NB4 (cell line): ENCODE measurements around the gene ETV6.

Source experiments
- DNase-seq: peaks from one replicate; pipeline ENCODE4 v3.0.0; 2010; ENCODE audit warnings: low read depth
- H3K4me3 ChIP-seq: one replicate; pipeline ENCODE4 v1.5.1; 2011; ENCODE audit warnings: mild to moderate bottlenecking, low read depth, low read length, moderate library complexity
- CTCF ChIP-seq: IDR thresholded peaks from one replicate; pipeline ENCODE4 v1.5.1; 2012; ENCODE audit warnings: low read depth, low read length
- MAX ChIP-seq: IDR thresholded peaks from 2 replicates; pipeline ENCODE4 v1.6.1; 2011; ENCODE audit warnings: low read depth, low read length
- MYC ChIP-seq: IDR thresholded peaks from 2 replicates; pipeline ENCODE4 v1.6.1; 2011; ENCODE audit warnings: low read depth, low read length
- POLR2A ChIP-seq: IDR thresholded peaks from 2 replicates; pipeline ENCODE4 v1.6.1; 2011; ENCODE audit warnings: mild to moderate bottlenecking; ENCODE audit not compliant: insufficient read length; ENCODE audit errors: extremely low read depth

ETV6 gene

DNA sequence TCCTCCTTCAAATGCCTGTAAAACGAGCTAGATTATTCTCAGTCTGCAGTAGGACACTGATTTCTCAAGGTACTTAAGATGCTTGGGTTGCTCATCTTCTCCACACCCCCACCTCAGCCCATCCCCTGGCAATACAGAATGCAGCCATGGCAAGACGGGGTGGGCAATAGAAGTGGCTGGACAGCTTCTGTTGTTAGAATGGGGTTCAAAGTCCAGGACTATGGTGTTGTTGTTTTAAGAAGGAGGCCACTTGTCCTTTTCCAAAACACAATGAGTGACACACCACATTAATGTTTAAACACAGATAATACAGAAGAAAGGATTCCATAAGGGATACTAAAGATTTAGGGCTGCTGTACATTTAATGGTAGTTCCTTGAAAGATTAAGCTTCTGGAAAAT lies 232.4 kb downstream of the ETV6 start:
- TF ChIP-seq CTCF: no peak
- no peak for DNase-seq
- no peak overlapping the region for H3K4me3 ChIP-seq

- H3K4me3 ChIP-seq: no peak overlapping the region
- DNase-seq: no peak
- TF ChIP-seq POLR2A: no peak
- no peak for TF ChIP-seq CTCF
Observed at GRCh38 chr12:11882301-11883019, 233.0 kb downstream of the ETV6 start.

DNA sequence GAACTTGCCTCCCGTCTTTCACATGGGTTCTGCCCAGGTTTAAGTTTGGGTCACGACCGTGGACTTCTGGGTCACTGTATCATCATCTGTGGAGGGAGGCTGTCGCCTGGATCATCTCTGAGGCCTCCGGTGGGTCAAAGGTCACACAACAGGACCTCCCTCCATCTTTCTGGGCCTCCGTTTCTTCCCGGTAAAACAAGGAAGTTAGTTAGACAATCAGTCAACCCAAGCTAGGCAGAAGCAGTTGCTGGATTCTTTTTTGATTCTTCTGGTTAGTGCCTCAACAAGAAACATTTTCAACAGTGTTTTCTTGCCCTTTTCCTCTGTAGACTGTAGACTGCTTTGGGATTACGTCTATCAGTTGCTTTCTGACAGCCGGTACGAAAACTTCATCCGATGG lies 234.6 kb downstream of the ETV6 start:
- TF ChIP-seq MAX: no peak
- no peak for TF ChIP-seq MYC
- no peak for TF ChIP-seq CTCF
- TF ChIP-seq POLR2A: no peak

GRCh38 chr12:11884706-11885105 lies 235.2 kb downstream of the ETV6 start:
- TF ChIP-seq CTCF (no peak), MAX (no peak), POLR2A (no peak), MYC (no peak)
- no peak overlapping the region for H3K4me3 ChIP-seq
- DNase-seq: peak; percentile 51

More for the DNA sequence above, 234.6 kb downstream of the ETV6 start:
- DNase-seq: no peak
- no peak overlapping the region for H3K4me3 ChIP-seq

GRCh38 chr12:11885261-11886038 lies 236.0 kb downstream of the ETV6 start:
- DNase-seq: no peak
- TF ChIP-seq MYC: no peak
- TF ChIP-seq POLR2A: no peak
- no peak for TF ChIP-seq MAX
- no peak for TF ChIP-seq CTCF
- no peak overlapping the region for H3K4me3 ChIP-seq

DNA sequence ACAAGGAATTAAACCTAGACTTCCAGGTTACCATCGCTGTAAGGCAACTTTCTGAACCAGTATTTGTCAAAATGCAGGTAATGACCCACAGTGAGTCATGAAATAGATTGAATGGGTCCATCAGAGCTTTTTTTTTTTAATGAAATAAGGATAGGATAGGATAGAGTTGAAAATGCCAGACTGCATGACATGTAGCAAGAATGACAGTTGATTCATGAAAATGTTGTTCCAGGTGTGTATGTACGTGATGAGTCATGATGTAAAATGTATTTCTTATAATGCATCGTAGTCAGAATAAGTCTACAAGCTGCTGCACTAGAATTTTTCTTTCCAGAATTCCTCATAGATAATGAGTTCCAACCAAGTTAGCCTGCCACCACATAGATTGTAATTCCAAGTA lies 236.9 kb downstream of the ETV6 start:
- DNase-seq: no peak
- no peak for TF ChIP-seq POLR2A
- TF ChIP-seq MYC: no peak
- TF ChIP-seq CTCF: no peak
- TF ChIP-seq MAX: no peak
- no peak overlapping the region for H3K4me3 ChIP-seq
